Smooth muscle cell (in vitro differentiated cells): ENCODE data around the gene DNA2. TPM values are rescaled to one million over a fixed set of nuclear protein-coding genes. Genes with fewer than 3 reads are reported as not detected.

ENCODE experiments used
- DNase-seq: peaks from one replicate; lab custom pipeline; 2025; ENCODE audit not compliant: unreplicated experiment; lab: John Stamatoyannopoulos, UW
- H2AFZ ChIP-seq: fragments of 200-600 bp; sonication (generic); 2 replicates; pipeline ENCODE4 v1.6.0; 2016; ENCODE audit warnings: antibody characterized with exemption, low read depth, mild to moderate bottlenecking
- H3F3A ChIP-seq: fragments of 200-600 bp; sonication (generic); 2 replicates; pipeline ENCODE4 v1.6.0; 2017; ENCODE audit warnings: antibody characterized with exemption, low read depth
- H3K27ac ChIP-seq: fragments of 200-600 bp; sonication (generic); 2 replicates; pipeline ENCODE4 v1.5.1; 2016; ENCODE audit warnings: low read depth, mild to moderate bottlenecking
- H3K27me3 ChIP-seq: fragments of 200-600 bp; sonication (generic); 2 replicates; pipeline ENCODE4 v1.6.1; 2016; ENCODE audit warnings: low read depth, mild to moderate bottlenecking
- H3K36me3 ChIP-seq: fragments of 200-600 bp; sonication (generic); 2 replicates; pipeline ENCODE4 v1.5.1; 2016; ENCODE audit warnings: low read depth
- H3K4me1 ChIP-seq: fragments of 200-600 bp; sonication (generic); 2 replicates; pipeline ENCODE4 v1.5.1; 2016; ENCODE audit warnings: low read depth
- H3K4me2 ChIP-seq: fragments of 200-600 bp; sonication (generic); 2 replicates; pipeline ENCODE4 v1.6.0; 2016; ENCODE audit warnings: mild to moderate bottlenecking
- H3K4me3 ChIP-seq: fragments of 200-600 bp; sonication (generic); 2 replicates; pipeline ENCODE4 v1.5.1; 2016; ENCODE audit warnings: mild to moderate bottlenecking
- H3K79me2 ChIP-seq: fragments of 200-600 bp; sonication (generic); 2 replicates; pipeline ENCODE4 v1.6.0; 2016; ENCODE audit warnings: low read depth, mild to moderate bottlenecking
- H3K9ac ChIP-seq: fragments of 200-600 bp; sonication (generic); 2 replicates; pipeline ENCODE4 v1.6.0; 2016; ENCODE audit warnings: low read depth
- H3K9me3 ChIP-seq: fragments of 200-600 bp; sonication (generic); replicated peaks from 2 replicates; pipeline ENCODE4 v1.5.1; 2016; ENCODE audit warnings: low read depth
- H4K20me1 ChIP-seq: fragments of 200-600 bp; sonication (generic); 2 replicates; pipeline ENCODE4 v1.6.0; 2016; ENCODE audit warnings: low read depth
- CTCF ChIP-seq: fragments of 200-600 bp; sonication (generic); IDR thresholded peaks from 2 replicates; pipeline ENCODE4 v1.5.1; 2017; ENCODE audit warnings: borderline replicate concordance, mild to moderate bottlenecking, antibody characterized with exemption; ENCODE audit not compliant: insufficient read depth, poor library complexity, severe bottlenecking
- WGBS: methylation state at CpG from one replicate; pipeline ENCODE4 v1.1.7; 2016; ENCODE audit warnings: low lambda C conversion rate; 5-methylcytosine and 5-hydroxymethylcytosine counted together
- polyA plus RNA-seq: library from polyadenylated mRNA; unstranded; fragments of >200 nt; fragmentation: Nextera tagmentation; extraction: Ambion mirVana; gene quantifications from 2 replicates; pipeline ENCODE4 v1.2.1, GENCODE V29; 2016
- total RNA-seq: library from RNA; depleted of rRNA; stranded (reverse); fragments of >200 nt; gene quantifications from 2 replicates; pipeline ENCODE4 v1.2.3, GENCODE V29; 2014

The DNA2 gene
- total and polyA plus RNA-seq, 2 experiments from 2014 or later, result 2.1 to 13.8 TPM

GRCh38 chr10:68434657-68435056, 37.1 kb downstream of the DNA2 start:
- no peaks in the 10 kb centered on the region for H3K9me3 ChIP-seq
- no peak for DNase-seq
- no peaks in the 10 kb centered on the region for H3K27me3 ChIP-seq
- no peaks in the 10 kb centered on the region for H3K79me2 ChIP-seq
- no peak overlapping the region for H3K9ac ChIP-seq
- no peaks in the 10 kb centered on the region for H3K4me1 ChIP-seq
- H4K20me1 ChIP-seq, result no peaks in the 10 kb centered on the region
- H3K4me2 ChIP-seq, result no peak overlapping the region
- 85% methylated on average over 4 of the region's 4 CpGs for WGBS
- H2AFZ ChIP-seq, result no peak overlapping the region
- no peaks in the 10 kb centered on the region for H3F3A ChIP-seq
- H3K27ac ChIP-seq, result no peak overlapping the region
- no peak for TF ChIP-seq CTCF
- no peaks in the 10 kb centered on the region for H3K36me3 ChIP-seq
- H3K4me3 ChIP-seq, result no peak overlapping the region

GRCh38 chr10:68428396-68429104, 43.2 kb downstream of the DNA2 start:
- H3K27me3 ChIP-seq, result no peaks in the 10 kb centered on the region
- H3K36me3 ChIP-seq, result no peaks in the 10 kb centered on the region
- H2AFZ ChIP-seq, result no peak overlapping the region
- H3K4me2 ChIP-seq, result no peak overlapping the region
- no peak overlapping the region for H3K9ac ChIP-seq
- H3K9me3 ChIP-seq, result no peaks in the 10 kb centered on the region
- 97% methylated on average over 5 of the region's 5 CpGs for WGBS
- H3K27ac ChIP-seq, result no peak overlapping the region
- H3K79me2 ChIP-seq, result no peaks in the 10 kb centered on the region
- no peaks in the 10 kb centered on the region for H3K4me1 ChIP-seq
- no peaks in the 10 kb centered on the region for H3F3A ChIP-seq
- no peaks in the 10 kb centered on the region for H4K20me1 ChIP-seq
- no peak for DNase-seq
- no peak overlapping the region for H3K4me3 ChIP-seq
- TF ChIP-seq CTCF, result no peak

- no peak overlapping the region for H3K4me2 ChIP-seq
- no peak overlapping the region for H3K4me3 ChIP-seq
- DNase-seq, result no peak
- no peak overlapping the region for H3K27ac ChIP-seq
- no peak overlapping the region for H2AFZ ChIP-seq
- H3K9ac ChIP-seq, result no peak overlapping the region
- H3K9me3 ChIP-seq, result no peaks in the 10 kb centered on the region
- TF ChIP-seq CTCF, result no peak
- WGBS, result 94% methylated on average over 20 of the region's 20 CpGs
- no peaks in the 10 kb centered on the region for H3K36me3 ChIP-seq
- no peaks in the 10 kb centered on the region for H3F3A ChIP-seq
- no peaks in the 10 kb centered on the region for H3K4me1 ChIP-seq
- no peaks in the 10 kb centered on the region for H3K79me2 ChIP-seq
- H3K27me3 ChIP-seq, result no peaks in the 10 kb centered on the region
- no peaks in the 10 kb centered on the region for H4K20me1 ChIP-seq
Observed at GRCh38 chr10:68424454-68425014, 47.2 kb downstream of the DNA2 start.

- no peak for DNase-seq
- WGBS, result 96% methylated on average over 5 of the region's 5 CpGs
- Histone ChIP-seq H3K36me3 (no peaks in the 10 kb centered on the region), H3K9me3 (no peaks in the 10 kb centered on the region), H3K4me1 (no peaks in the 10 kb centered on the region), H3K79me2 (no peaks in the 10 kb centered on the region), H3F3A (no peaks in the 10 kb centered on the region), H3K27me3 (no peaks in the 10 kb centered on the region), H3K9ac (no peak overlapping the region), H3K27ac (no peak overlapping the region), H3K4me3 (no peak overlapping the region), H4K20me1 (no peaks in the 10 kb centered on the region), H2AFZ (no peak overlapping the region), H3K4me2 (no peak overlapping the region)
- no peak for TF ChIP-seq CTCF
Observed at GRCh38 chr10:68423522-68423921, 48.3 kb downstream of the DNA2 start.
